ENCODE data around the gene SOHLH1. TPM values are rescaled to one million over a fixed set of nuclear protein-coding genes. Genes with fewer than 3 reads are reported as not detected.

The SOHLH1 gene
- total RNA-seq, result under 0.01 TPM

DNA sequence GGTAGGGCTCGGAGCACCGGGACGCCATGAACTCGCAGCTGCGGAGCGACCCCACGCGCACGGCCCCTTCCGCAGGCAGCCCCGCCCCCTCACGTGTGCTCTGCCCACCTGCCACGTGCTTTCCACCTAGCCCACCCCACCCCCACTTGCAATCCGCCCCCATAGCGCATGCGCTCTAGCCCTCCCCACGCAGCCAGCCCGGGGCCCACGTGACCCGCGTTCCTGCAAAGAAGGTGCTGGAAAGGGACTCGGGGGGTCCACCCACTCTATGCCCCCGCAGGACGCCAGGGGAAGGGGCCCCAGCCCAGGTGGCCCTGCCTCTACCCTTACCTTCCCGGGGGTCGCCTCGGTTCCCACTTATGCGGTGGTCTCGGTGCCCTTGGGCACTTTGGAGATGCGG, at the start of gene SOHLH1:
Gene SOHLH1, minus strand, starts transcription at position 42 of the 400 bp plus-strand sequence. Its CDS starts 14 bp downstream, at position 28.
- H3K9ac ChIP-seq (ENCODE audit: low read depth in 1 of 3, low read length in 3 of 3), result no peak within 1 kb of the TSS
- H3K4me3 ChIP-seq (ENCODE audit: low read length in 3 of 3), result no peak within 1 kb of the TSS
- H3K27me3 ChIP-seq (ENCODE audit: control insufficient read depth in 3 of 3, insufficient read depth in 3 of 3, low read length in 3 of 3), result peaks cover 9 to 31% (median 27%) of the 10 kb centered on the region in 3 donors
- no peaks in the 10 kb centered on the region for H3K36me3 ChIP-seq (ENCODE audit: control insufficient read depth in 3 of 3, insufficient read depth in 3 of 3, low read length in 3 of 3)
- no peaks in the 10 kb centered on the region for H3K9me3 ChIP-seq (ENCODE audit: control insufficient read depth in 3 of 3, low read length in 3 of 3)
- peaks cover 0 to 5% (median 2%) of the 10 kb centered on the region in 3 donors for H3K4me1 ChIP-seq (ENCODE audit: control insufficient read depth in 3 of 3, insufficient read depth in 3 of 3, low read length in 3 of 3)
- no peak within 1 kb of the TSS for H3K27ac ChIP-seq (ENCODE audit: low read depth, low read length)

DNA sequence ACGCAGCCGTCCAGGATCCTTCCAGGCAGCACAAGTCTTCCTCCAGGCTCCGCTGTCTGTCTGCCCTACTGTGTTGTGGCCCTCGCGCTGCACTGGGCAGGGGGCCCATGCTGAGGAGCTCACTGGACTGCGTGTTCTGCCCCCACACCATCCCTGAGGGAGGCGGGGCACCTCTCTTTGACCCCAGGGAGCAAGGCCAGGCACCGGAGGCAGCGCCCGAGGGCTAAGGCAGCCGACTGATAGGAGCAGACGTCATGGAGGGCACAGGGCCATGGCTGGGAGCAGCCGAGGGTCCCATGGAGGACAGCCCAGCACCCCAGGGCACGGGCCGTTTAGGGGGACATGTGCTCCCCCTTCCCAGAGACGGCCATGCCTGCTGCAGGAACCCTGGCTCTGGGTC, 49.4 kb upstream of the SOHLH1 start:
- peaks cover 16 to 41% (median 39%) of the 10 kb centered on the region in 3 donors for H3K4me1 ChIP-seq (ENCODE audit: control insufficient read depth in 3 of 3, insufficient read depth in 3 of 3, low read length in 3 of 3)
- no peak overlapping the region for H3K27ac ChIP-seq (ENCODE audit: low read depth, low read length)
- H3K9me3 ChIP-seq (ENCODE audit: control insufficient read depth in 3 of 3, low read length in 3 of 3), result no peaks in the 10 kb centered on the region

GRCh38 chr9:135747311-135747710, 48.0 kb upstream of the SOHLH1 start:
- Histone ChIP-seq H3K4me3 (ENCODE audit: low read length in 3 of 3) (no peak overlapping the region), H3K4me1 (ENCODE audit: control insufficient read depth in 3 of 3, insufficient read depth in 3 of 3, low read length in 3 of 3) (peaks cover 21 to 52% (median 46%) of the 10 kb centered on the region in 3 donors), H3K27me3 (ENCODE audit: control insufficient read depth in 3 of 3, insufficient read depth in 3 of 3, low read length in 3 of 3) (no peaks in the 10 kb centered on the region)

More for the DNA sequence above, 49.4 kb upstream of the SOHLH1 start:
- H3K36me3 ChIP-seq (ENCODE audit: control insufficient read depth in 3 of 3, insufficient read depth in 3 of 3, low read length in 3 of 3), result no peaks in the 10 kb centered on the region
- H3K4me3 ChIP-seq (ENCODE audit: low read length in 3 of 3), result no peak overlapping the region
- no peaks in the 10 kb centered on the region for H3K27me3 ChIP-seq (ENCODE audit: control insufficient read depth in 3 of 3, insufficient read depth in 3 of 3, low read length in 3 of 3)
- H3K9ac ChIP-seq (ENCODE audit: low read depth in 1 of 3, low read length in 3 of 3), result no peak overlapping the region

GRCh38 chr9:135746565-135746964, 47.3 kb upstream of the SOHLH1 start:
- Histone ChIP-seq H3K27me3 (ENCODE audit: control insufficient read depth in 3 of 3, insufficient read depth in 3 of 3, low read length in 3 of 3) (no peaks in the 10 kb centered on the region), H3K9ac (ENCODE audit: low read depth in 1 of 3, low read length in 3 of 3) (peak overlapping the region in 1 of 3 donors; percentile 20), H3K4me3 (ENCODE audit: low read length in 3 of 3) (no peak overlapping the region), H3K36me3 (ENCODE audit: control insufficient read depth in 3 of 3, insufficient read depth in 3 of 3, low read length in 3 of 3) (no peaks in the 10 kb centered on the region), H3K9me3 (ENCODE audit: control insufficient read depth in 3 of 3, low read length in 3 of 3) (no peaks in the 10 kb centered on the region), H3K4me1 (ENCODE audit: control insufficient read depth in 3 of 3, insufficient read depth in 3 of 3, low read length in 3 of 3) (peaks cover 21 to 57% (median 46%) of the 10 kb centered on the region in 3 donors), H3K27ac (ENCODE audit: low read depth, low read length) (no peak overlapping the region)

More at GRCh38 chr9:135747311-135747710, 48.0 kb upstream of the SOHLH1 start:
- Histone ChIP-seq H3K36me3 (ENCODE audit: control insufficient read depth in 3 of 3, insufficient read depth in 3 of 3, low read length in 3 of 3) (no peaks in the 10 kb centered on the region), H3K9me3 (ENCODE audit: control insufficient read depth in 3 of 3, low read length in 3 of 3) (no peaks in the 10 kb centered on the region), H3K9ac (ENCODE audit: low read depth in 1 of 3, low read length in 3 of 3) (no peak overlapping the region), H3K27ac (ENCODE audit: low read depth, low read length) (no peak overlapping the region)

- Histone ChIP-seq H3K4me1 (ENCODE audit: control insufficient read depth in 3 of 3, insufficient read depth in 3 of 3, low read length in 3 of 3) (peaks cover 24 to 64% (median 53%) of the 10 kb centered on the region in 3 donors), H3K36me3 (ENCODE audit: control insufficient read depth in 3 of 3, insufficient read depth in 3 of 3, low read length in 3 of 3) (no peaks in the 10 kb centered on the region), H3K9me3 (ENCODE audit: control insufficient read depth in 3 of 3, low read length in 3 of 3) (no peaks in the 10 kb centered on the region), H3K9ac (ENCODE audit: low read depth in 1 of 3, low read length in 3 of 3) (no peak overlapping the region), H3K27me3 (ENCODE audit: control insufficient read depth in 3 of 3, insufficient read depth in 3 of 3, low read length in 3 of 3) (no peaks in the 10 kb centered on the region), H3K4me3 (ENCODE audit: low read length in 3 of 3) (peak overlapping the region in 1 of 3 donors; percentile 27), H3K27ac (ENCODE audit: low read depth, low read length) (no peak overlapping the region)
These were observed 46.5 kb upstream of the SOHLH1 start for GRCh38 chr9:135745686-135746324.

DNA sequence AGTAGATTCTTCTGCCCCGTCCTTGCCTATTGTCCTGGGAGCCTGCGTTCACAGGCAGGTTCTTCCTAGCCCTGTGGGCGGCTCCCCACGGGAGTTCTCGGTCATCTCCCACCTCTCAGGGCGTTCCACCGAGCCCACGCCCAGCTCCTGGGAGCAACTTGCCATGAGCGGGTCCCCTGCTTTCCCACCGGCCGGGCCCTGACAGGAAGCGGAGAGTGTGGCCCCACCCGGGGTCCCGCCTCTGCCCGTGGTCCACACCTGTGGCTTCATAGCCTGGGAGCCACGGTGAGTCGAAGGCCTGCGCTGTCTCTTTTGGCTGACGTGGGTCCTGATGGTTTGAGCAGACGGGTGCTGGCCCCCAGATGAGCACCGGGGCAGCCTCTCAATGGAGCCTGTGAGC, 45.9 kb upstream of the SOHLH1 start:
- no peaks in the 10 kb centered on the region for H3K36me3 ChIP-seq (ENCODE audit: control insufficient read depth in 3 of 3, insufficient read depth in 3 of 3, low read length in 3 of 3)
- peaks cover 0 to 1% (median 0%) of the 10 kb centered on the region in 3 donors for H3K27me3 ChIP-seq (ENCODE audit: control insufficient read depth in 3 of 3, insufficient read depth in 3 of 3, low read length in 3 of 3)
- H3K4me3 ChIP-seq (ENCODE audit: low read length in 3 of 3), result peak overlapping the region in 2 of 3 donors; percentile 71 to 76
- H3K9ac ChIP-seq (ENCODE audit: low read depth in 1 of 3, low read length in 3 of 3), result peak overlapping the region in 2 of 3 donors; percentile 72 to 90
- H3K4me1 ChIP-seq (ENCODE audit: control insufficient read depth in 3 of 3, insufficient read depth in 3 of 3, low read length in 3 of 3), result peaks cover 30 to 69% (median 57%) of the 10 kb centered on the region in 3 donors
- peak overlapping the region; percentile 77 for H3K27ac ChIP-seq (ENCODE audit: low read depth, low read length)
- H3K9me3 ChIP-seq (ENCODE audit: control insufficient read depth in 3 of 3, low read length in 3 of 3), result no peaks in the 10 kb centered on the region

DNA sequence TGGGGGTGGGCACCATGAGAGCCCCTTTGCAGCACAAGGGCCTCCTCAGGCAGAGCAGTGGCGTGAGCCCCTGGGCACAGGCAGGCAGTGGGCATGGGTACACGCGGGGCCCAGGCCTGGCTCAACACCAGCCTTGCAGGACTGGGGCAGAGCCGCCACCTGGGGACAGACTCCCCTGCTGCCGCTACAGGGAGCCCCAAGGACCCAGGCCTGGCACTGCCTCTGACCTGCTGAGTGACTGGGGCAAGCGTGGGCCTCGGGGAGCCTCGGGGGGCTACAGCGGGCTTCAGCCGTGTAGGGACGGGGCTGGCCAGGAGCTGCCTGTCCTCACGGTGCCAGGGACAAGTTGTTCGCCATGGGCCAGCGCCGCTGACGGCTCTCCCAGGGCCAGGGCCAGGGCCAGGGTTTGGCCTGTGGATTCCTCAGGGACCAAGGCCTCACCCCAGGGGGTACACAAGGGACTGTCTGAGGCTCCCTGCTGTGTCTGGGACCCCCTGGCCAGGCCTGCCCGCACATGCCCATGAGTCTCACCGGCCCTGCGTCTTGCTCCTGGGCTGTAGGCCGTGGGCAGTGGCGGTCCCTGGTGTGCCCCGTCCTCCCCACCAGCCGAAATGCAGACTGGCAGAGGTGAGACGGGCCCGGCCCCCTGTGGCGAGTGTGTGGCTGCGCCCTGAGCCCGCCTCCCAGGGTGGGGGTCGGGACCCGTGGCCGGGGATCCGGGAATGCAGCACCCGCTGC, 45.2 kb upstream of the SOHLH1 start:
- Histone ChIP-seq H3K9me3 (ENCODE audit: control insufficient read depth in 3 of 3, low read length in 3 of 3) (no peaks in the 10 kb centered on the region), H3K4me1 (ENCODE audit: control insufficient read depth in 3 of 3, insufficient read depth in 3 of 3, low read length in 3 of 3) (peaks cover 35 to 69% (median 56%) of the 10 kb centered on the region in 3 donors), H3K4me3 (ENCODE audit: low read length in 3 of 3) (peak overlapping the region; percentile 30 to 76 (median 71)), H3K9ac (ENCODE audit: low read depth in 1 of 3, low read length in 3 of 3) (peak overlapping the region; percentile 72 to 90 (median 77)), H3K36me3 (ENCODE audit: control insufficient read depth in 3 of 3, insufficient read depth in 3 of 3, low read length in 3 of 3) (no peaks in the 10 kb centered on the region), H3K27me3 (ENCODE audit: control insufficient read depth in 3 of 3, insufficient read depth in 3 of 3, low read length in 3 of 3) (peaks cover 0 to 6% (median 0%) of the 10 kb centered on the region in 3 donors), H3K27ac (ENCODE audit: low read depth, low read length) (peak overlapping the region; percentile 77)

DNA sequence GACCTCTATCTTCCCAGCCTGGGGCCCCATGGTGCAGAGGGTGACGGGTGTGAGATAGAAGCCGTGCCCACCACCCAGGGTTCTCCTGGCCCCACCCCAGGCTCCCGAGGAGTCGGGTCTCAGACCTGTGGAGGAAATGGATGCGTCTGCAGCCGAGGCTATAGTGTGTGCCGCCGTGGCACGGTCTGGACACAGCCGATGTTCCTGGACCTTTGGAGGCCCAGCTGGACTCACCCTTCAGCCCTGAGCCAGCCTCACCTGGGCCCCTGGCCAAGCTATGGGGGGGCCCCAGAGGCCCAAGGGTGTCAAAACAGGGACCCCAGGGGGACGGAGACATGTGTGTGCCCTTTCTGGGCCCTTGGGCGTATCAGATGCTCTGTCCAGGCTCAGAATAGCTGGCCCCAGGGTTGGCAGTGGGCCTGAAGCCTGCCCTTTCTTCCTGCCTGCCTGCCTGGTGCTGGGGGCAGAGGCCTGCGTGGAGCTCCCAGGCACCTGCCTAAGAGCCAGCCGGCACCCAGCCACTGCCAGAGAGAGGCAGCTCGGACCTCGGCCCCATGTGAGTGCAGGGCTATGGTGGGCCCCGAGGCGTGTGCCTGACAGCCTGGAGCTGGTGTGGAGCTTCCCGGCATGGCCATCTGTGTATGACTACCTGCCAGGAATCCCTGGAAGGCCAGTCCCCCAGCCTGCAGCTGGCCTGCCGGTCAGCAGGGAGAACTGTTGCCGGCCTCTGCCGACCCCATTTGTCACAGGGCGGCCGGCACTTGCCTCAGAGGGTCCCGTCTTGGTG, 44.5 kb upstream of the SOHLH1 start:
- Histone ChIP-seq H3K27me3 (ENCODE audit: control insufficient read depth in 3 of 3, insufficient read depth in 3 of 3, low read length in 3 of 3) (peaks cover 0 to 6% (median 0%) of the 10 kb centered on the region in 3 donors), H3K4me3 (ENCODE audit: low read length in 3 of 3) (peak overlapping the region; percentile 30 to 76 (median 71)), H3K36me3 (ENCODE audit: control insufficient read depth in 3 of 3, insufficient read depth in 3 of 3, low read length in 3 of 3) (no peaks in the 10 kb centered on the region), H3K27ac (ENCODE audit: low read depth, low read length) (peak overlapping the region; percentile 77), H3K9ac (ENCODE audit: low read depth in 1 of 3, low read length in 3 of 3) (peak overlapping the region; percentile 72 to 90 (median 77)), H3K4me1 (ENCODE audit: control insufficient read depth in 3 of 3, insufficient read depth in 3 of 3, low read length in 3 of 3) (peaks cover 35 to 66% (median 50%) of the 10 kb centered on the region in 3 donors), H3K9me3 (ENCODE audit: control insufficient read depth in 3 of 3, low read length in 3 of 3) (no peaks in the 10 kb centered on the region)

- peak overlapping the region; percentile 77 for H3K27ac ChIP-seq (ENCODE audit: low read depth, low read length)
- peaks cover 35 to 61% (median 47%) of the 10 kb centered on the region in 3 donors for H3K4me1 ChIP-seq (ENCODE audit: control insufficient read depth in 3 of 3, insufficient read depth in 3 of 3, low read length in 3 of 3)
These were observed 43.7 kb upstream of the SOHLH1 start for GRCh38 chr9:135743021-135743420.

More at GRCh38 chr9:135743021-135743420, 43.7 kb upstream of the SOHLH1 start:
- H3K27me3 ChIP-seq (ENCODE audit: control insufficient read depth in 3 of 3, insufficient read depth in 3 of 3, low read length in 3 of 3), result peaks cover 4 to 13% (median 5%) of the 10 kb centered on the region in 3 donors
- H3K9me3 ChIP-seq (ENCODE audit: control insufficient read depth in 3 of 3, low read length in 3 of 3), result no peaks in the 10 kb centered on the region
- H3K4me3 ChIP-seq (ENCODE audit: low read length in 3 of 3), result no peak overlapping the region
- no peaks in the 10 kb centered on the region for H3K36me3 ChIP-seq (ENCODE audit: control insufficient read depth in 3 of 3, insufficient read depth in 3 of 3, low read length in 3 of 3)
- peak overlapping the region in 2 of 3 donors; percentile 72 to 90 for H3K9ac ChIP-seq (ENCODE audit: low read depth in 1 of 3, low read length in 3 of 3)
